HG02588 (cell line): ENCODE data around the gene KPTN.

Source experiments
- ATAC-seq: cut with Tn5 transposase; IDR thresholded peaks from one replicate; pipeline ENCODE4 v1.9.1; 2021; ENCODE audit warnings: mild to moderate bottlenecking, moderate library complexity; ENCODE audit not compliant: unreplicated experiment

KPTN gene

GRCh38 chr19:47436712-47437401 is 47.2 kb downstream of the KPTN start:
- no peak for ATAC-seq

DNA sequence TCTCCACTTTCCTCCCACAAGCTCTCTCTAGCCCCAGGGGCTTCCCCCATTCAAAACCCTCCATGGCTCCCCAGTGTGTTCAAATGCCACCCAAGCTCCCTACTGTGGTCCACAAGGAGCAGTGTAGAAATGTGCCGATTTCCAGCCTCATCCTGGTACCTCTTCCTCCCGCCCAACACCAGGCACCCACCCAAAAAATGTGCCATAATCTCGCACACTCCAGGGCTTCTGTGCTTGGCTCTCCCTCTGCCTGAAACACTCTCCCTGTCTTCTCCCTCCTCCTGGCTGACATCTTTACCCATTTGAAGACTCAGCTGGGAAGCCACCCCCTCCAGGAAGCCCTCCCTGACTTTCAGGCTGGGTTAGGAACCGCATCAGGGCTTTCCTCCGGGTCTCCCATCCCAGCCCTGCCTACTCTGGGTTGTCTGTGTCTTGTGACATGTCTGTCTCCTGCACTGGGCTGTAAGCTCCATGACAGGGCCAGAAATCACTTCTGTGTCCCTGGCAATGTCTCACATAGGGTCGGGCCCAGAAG is 48.1 kb downstream of the KPTN start:
- no peak for ATAC-seq

DNA sequence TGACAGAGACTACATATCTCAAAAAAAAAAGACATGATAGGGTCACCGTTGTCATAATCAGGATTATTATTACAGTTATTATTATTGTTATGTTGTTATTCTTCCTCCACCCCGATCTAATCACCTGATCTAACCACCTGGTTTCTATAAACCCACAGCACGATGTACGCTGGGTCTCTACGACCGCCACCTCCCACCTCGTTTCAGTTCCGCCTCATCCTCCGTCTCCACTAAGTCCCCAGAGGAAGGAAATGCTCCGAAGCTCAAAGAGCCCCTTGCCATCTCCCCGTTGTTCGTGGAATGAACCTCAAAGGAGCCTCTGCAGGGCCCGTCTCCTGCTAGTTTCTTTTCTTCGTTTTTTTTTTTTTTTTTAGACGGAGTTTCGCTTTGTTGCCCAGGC is 48.8 kb downstream of the KPTN start:
- ATAC-seq: no peak

GRCh38 chr19:47434088-47434487 is 49.9 kb downstream of the KPTN start:
- no peak for ATAC-seq

GRCh38 chr19:47433121-47433520 is 50.9 kb downstream of the KPTN start:
- no peak for ATAC-seq

DNA sequence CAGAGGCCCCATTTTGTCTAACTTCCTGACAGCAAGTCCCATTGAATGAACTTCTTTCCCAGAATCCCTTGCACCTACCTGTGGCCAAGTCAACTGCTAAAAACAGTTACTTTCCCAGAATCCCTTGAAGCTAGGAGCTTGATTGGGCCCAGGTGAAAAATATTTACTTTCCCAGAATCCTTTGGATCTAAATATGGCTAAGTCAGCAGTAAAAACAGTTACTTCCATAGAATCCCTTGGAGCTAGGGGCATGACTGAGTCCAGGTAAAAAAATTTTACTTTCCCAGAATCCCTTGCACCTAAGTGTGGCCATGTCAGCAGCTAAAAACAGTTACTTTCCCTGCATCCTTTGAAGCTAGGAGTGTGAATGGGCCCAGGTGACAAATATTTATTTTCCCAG is 51.5 kb downstream of the KPTN start:
- ATAC-seq: no peak

DNA sequence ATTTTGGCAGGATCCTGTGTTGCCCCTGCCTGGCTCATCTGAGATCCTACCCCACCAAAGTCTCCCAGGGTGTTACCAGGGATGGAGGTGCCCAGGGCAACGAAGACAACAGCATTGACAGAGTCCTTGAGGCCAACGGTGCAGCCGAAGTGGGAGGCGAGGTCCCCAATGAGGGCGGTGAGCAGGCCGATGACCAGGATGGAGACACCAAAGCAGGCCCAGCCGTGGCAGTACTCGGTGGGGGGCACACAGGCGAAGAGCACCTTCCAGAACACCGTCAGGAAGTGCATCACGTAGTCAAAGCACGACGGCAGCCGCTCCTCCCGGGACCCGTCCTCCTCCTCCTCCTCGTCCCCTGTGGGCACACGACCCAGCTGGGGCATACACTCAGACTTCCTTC is 51.9 kb downstream of the KPTN start:
- ATAC-seq: no peak

GRCh38 chr19:47430041-47430802 is 53.8 kb downstream of the KPTN start:
- no peak for ATAC-seq

GRCh38 chr19:47429140-47429793 is 54.8 kb downstream of the KPTN start:
- no peak for ATAC-seq

GRCh38 chr19:47428177-47428894 is 55.7 kb downstream of the KPTN start:
- ATAC-seq: no peak

DNA sequence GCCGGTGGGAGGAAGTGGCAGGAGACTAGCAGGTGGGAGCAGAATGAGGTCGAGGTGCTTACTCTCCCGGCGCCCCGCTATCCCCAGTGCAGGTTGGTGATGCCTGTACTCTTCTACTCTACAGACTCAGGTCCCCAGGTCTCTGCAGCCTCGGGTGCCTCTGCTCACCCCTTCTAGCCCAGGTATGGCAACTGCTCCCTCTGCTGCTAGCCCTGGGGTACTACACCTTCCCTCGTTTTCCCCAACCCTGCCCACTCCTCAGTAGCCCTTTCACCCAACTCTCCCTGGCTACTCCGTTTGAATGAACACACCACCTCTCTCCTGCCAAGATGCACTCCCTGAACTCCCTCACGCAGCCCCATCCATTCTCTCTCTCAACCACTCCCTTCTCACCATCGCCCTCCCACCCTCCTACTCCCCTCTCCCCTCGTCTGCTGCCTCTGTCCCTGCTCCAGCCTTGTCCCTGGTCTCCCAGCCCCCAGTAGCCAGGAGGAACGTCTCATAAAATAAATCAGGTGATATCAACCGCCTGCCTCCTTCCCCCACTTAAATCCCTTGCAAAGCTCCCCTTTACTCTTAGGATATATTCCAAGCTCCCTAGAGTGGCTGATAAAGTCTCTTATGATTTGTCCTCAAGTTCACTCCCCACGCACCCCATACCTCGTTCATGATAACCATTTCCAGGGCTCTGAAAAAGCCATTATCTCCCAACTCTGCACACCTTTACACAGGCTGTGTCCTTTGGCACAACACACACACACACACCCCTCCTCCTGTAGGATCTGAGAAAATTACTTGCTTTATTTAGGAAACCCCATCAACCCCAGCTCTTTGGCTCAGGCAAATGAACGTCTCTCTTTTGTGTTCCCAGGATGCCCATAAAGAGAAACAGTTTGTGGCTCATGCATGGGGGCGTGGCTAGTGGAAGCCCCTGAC is 56.5 kb downstream of the KPTN start:
- no peak for ATAC-seq
